GM10248 (cell line): Measurements from ENCODE around the gene MOBP.
"Not testable (repeated sequence)": the region's sequence is repeated elsewhere in the genome, so short reads cannot be mapped to it uniquely, and the experiment has no call there.

Experiments
- CTCF ChIA-PET: fragments of 300-600 bp; sonication (Branson Sonifier 250); formaldehyde crosslinking; extraction: SDS; loops from one replicate; lab custom pipeline; 2021; ENCODE audit warnings: antibody characterized with exemption; lab: Yijun Ruan, JAX
- POLR2A ChIA-PET: fragments of 350-650 bp; sonication (Branson Sonifier 250); formaldehyde crosslinking; extraction: SDS; loops from one replicate; lab custom pipeline; 2020; ENCODE audit warnings: antibody characterized with exemption; lab: Yijun Ruan, JAX
- DNase-seq: peaks from one replicate; pipeline ENCODE4 v3.0.0; 2012; ENCODE audit errors: extremely low spot score
- TF ChIP-seq, protein P1 (sequence below): IDR thresholded peaks from 2 replicates; pipeline ENCODE4 v1.5.1; 2012; ENCODE audit warnings: mild to moderate bottlenecking, low read depth; ENCODE audit errors: extremely low read depth, missing control alignments, control extremely low read depth

The MOBP gene

DNA sequence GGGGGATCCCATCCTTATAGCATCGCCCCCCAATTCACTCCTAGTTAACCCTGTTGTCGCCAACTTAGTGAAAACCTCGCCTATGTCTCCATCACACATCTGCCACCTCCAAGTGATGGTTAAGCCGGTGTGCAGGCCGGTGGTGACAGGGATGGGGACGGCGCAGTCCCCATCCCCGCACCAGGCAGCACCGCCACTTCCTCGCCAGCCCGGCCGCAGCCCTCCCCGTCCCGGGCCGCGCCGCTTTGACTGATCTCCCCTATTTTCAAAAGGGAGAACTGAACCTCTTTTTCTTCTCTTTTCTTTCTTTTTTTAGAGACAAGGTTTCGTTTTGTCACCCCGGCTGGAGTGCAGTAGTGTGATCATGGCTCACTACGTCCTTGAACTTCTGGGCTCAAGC is 11.3 kb upstream of the MOBP start:
- TF ChIP-seq, protein P1, sequence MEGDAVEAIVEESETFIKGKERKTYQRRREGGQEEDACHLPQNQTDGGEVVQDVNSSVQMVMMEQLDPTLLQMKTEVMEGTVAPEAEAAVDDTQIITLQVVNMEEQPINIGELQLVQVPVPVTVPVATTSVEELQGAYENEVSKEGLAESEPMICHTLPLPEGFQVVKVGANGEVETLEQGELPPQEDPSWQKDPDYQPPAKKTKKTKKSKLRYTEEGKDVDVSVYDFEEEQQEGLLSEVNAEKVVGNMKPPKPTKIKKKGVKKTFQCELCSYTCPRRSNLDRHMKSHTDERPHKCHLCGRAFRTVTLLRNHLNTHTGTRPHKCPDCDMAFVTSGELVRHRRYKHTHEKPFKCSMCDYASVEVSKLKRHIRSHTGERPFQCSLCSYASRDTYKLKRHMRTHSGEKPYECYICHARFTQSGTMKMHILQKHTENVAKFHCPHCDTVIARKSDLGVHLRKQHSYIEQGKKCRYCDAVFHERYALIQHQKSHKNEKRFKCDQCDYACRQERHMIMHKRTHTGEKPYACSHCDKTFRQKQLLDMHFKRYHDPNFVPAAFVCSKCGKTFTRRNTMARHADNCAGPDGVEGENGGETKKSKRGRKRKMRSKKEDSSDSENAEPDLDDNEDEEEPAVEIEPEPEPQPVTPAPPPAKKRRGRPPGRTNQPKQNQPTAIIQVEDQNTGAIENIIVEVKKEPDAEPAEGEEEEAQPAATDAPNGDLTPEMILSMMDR: no peak
- DNase-seq: no peak
- CTCF ChIA-PET: interaction anchor here (5.1 kb wide), 1 partner anchor 9 kb away, joined by 34 read pairs; no protein-coding TSS in a partner anchor
- POLR2A ChIA-PET: no interaction called here

DNA sequence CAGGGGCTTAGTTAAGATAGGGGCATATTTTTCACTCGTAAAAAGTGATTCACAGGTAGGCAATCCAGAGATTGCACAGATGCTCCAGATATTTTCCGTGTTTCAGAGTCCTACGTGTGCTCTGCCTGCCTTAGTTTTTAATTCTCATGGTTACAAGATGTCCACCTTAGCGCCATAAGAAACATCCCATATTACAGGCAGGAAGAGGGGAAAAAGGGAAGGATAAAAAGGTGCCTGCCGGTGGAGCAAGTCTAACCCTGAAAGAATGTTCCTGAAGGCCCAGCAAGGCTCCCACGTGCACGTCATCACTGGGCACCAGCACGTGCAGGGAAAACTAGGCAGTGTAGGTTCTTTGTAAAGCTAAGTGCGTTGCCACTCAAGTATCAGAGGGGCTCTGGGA is 10.1 kb upstream of the MOBP start:
- TF ChIP-seq, protein P1: no peak
- ChIA-PET POLR2A (no interaction called here), CTCF (interaction anchor here (5.1 kb wide), 1 partner anchor 10 kb away, joined by 34 read pairs; no protein-coding TSS in a partner anchor)
- no peak for DNase-seq

DNA sequence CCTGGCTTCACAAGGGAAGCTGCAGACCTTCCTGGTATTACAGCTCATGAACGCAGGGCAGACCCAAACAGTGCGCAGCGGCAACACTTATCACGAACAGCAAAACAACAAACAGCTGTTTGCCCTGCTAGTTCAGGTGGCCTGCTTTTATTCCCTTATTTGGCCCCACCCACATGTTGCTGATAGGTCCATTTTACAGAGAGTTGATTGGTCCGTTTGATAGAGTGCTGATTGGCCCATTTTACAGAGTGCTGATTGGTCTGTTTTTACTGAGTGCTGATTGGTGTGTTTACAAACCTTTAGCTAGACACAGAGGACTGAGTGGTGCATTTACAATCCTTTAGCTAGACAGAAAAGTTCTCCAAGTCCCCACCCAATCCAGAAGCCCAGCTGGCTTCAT is 8.9 kb upstream of the MOBP start:
- CTCF ChIA-PET: interaction anchor here (1.3 to 5.1 kb wide), 2 partner anchors 11 to 14 kb away, joined by 3 to 34 read pairs; no protein-coding TSS in a partner anchor
- POLR2A ChIA-PET, DNase-seq: not testable (repeated sequence)

DNA sequence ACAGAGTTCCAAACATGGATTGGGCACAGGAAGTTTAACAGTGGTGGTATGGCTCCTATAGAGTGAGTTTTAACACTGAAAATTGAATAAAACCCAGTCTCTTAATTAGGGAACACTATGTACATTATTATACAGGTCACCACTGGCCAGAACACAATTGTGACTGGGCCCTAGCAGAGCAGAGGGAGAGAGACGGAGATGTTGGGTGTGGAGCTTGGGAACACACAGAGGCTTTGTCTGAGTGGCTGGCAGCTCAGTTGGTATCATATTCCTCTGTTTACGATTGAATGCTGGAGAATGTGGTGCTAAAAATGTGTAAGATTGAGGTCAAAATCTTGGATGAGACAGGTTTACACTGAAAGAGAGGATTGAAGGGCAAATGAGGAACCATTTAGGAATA is 6.8 kb upstream of the MOBP start:
- TF ChIP-seq, protein P1: no peak
- DNase-seq: no peak
- CTCF ChIA-PET: interaction anchor here (5.1 kb wide), 1 partner anchor 13 kb away, joined by 34 read pairs; no protein-coding TSS in a partner anchor
- POLR2A ChIA-PET: no interaction called here

DNA sequence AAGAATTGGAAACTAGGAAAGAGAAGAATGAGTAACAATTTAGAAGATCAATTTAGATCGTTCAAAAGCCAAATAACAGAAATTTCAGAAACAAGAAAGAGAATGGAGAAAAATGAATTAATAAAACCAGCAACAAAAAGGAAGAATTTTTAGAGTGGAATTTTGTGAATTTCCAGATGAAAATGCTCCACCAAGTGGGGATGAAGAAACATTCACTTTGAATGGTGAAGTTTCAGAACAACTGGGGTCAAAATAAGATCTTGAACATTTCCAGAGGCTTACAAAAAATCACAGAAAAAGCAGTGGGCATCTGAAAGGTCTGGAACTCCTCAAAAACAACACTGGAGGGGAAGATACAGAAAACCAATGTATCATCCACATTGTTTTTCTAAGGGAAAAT is 4.2 kb upstream of the MOBP start:
- DNase-seq: no peak
- ChIA-PET CTCF (no interaction called here), POLR2A (no interaction called here)
- TF ChIP-seq, protein P1: no peak

DNA sequence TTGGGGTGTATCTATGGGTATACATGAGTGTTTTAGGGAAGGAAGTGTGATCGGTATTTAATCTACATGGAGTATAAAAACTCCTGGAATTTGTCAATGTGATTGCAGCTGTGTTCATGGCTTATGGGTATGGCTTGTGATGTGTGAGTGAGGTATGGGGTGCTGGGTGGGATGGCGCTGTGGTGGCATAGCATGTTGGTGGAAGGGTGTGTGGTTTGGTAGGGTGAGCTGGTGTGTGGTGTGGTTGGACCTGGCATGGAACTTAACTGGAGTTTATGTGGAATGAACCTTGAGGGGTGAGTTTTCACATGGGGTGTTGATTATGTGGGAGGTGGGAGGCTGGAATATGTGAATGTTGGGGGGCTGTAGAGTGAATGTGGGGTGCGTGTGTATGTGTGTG is 492 bp upstream of the MOBP start:
- POLR2A ChIA-PET: no interaction called here
- no peak for DNase-seq
- TF ChIP-seq, protein P1: no peak
- CTCF ChIA-PET: interaction anchor here (0.7 kb wide), 1 partner anchor 19 kb away, joined by 3 read pairs; no protein-coding TSS in a partner anchor

DNA sequence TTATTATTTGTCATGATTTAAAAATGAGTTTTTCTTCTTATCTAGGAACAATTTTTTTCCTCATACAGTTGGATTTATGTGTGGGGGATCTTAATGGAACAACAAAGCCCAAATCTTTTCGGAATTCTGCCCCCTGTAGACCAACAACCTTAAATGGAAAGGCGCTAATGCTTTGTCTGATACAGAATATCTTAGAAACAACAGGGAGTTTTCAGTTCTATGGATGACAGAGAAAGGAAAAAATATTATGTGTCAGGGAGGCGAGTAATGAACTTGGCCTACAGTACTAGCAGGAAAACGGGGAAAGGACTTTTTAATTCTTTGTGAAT is 592 bp downstream of the MOBP start:
- ChIA-PET CTCF (no interaction called here), POLR2A (no interaction called here)
- TF ChIP-seq, protein P1: no peak
- DNase-seq: no peak
